Measurements from ENCODE around the gene MAGI1.
"Not testable (repeated sequence)": the region's sequence is repeated elsewhere in the genome, so short reads cannot be mapped to it uniquely, and the experiment has no call there.

Gene MAGI1

GRCh38 chr3:65723011-65723410 lies 315.7 kb downstream of the MAGI1 start:
- TF ChIP-seq ZFX (IDR thresholded peaks at IDR 0.05) (no peak), CTCF (conservative IDR thresholded peaks at IDR 0.05) (no peak)
- no peak overlapping the region for H3K27ac ChIP-seq

- H3K27ac ChIP-seq, result no peak overlapping the region
- TF ChIP-seq ZFX (IDR thresholded peaks at IDR 0.05), result no peak
- TF ChIP-seq CTCF (conservative IDR thresholded peaks at IDR 0.05), result no peak
These were observed 317.6 kb downstream of the MAGI1 start for GRCh38 chr3:65720989-65721737.

- not testable (repeated sequence) for H3K27ac ChIP-seq
These were observed 319.1 kb downstream of the MAGI1 start for GRCh38 chr3:65719639-65720038.

GRCh38 chr3:65717676-65718346 lies 320.9 kb downstream of the MAGI1 start:
- H3K27ac ChIP-seq, result no peak overlapping the region
- no peak for TF ChIP-seq ZFX (IDR thresholded peaks at IDR 0.05)
- no peak for TF ChIP-seq CTCF (conservative IDR thresholded peaks at IDR 0.05)

- no peak for TF ChIP-seq ZFX (IDR thresholded peaks at IDR 0.05)
- no peak for TF ChIP-seq CTCF (conservative IDR thresholded peaks at IDR 0.05)
- H3K27ac ChIP-seq, result no peak overlapping the region
These were observed 322.5 kb downstream of the MAGI1 start for GRCh38 chr3:65716071-65716751.

GRCh38 chr3:65714134-65714533 lies 324.6 kb downstream of the MAGI1 start:
- H3K27ac ChIP-seq, result no peak overlapping the region
- no peak for TF ChIP-seq ZFX (IDR thresholded peaks at IDR 0.05)

GRCh38 chr3:65713016-65713415 lies 325.7 kb downstream of the MAGI1 start:
- TF ChIP-seq CTCF (conservative IDR thresholded peaks at IDR 0.05) (no peak), ZFX (IDR thresholded peaks at IDR 0.05) (no peak)
- no peak overlapping the region for H3K27ac ChIP-seq

- H3K27ac ChIP-seq, result no peak overlapping the region
- TF ChIP-seq CTCF (conservative IDR thresholded peaks at IDR 0.05) (no peak), ZFX (IDR thresholded peaks at IDR 0.05) (no peak)
These were observed 326.6 kb downstream of the MAGI1 start for GRCh38 chr3:65712140-65712539.

Data from C4-2B (cell line).